Smooth muscle cell (in vitro differentiated cells): ENCODE measurements around the gene SMIM35. TPM values are rescaled to one million over a fixed set of nuclear protein-coding genes. Genes with fewer than 3 reads are reported as not detected.

Experiments used
- DNase-seq: peaks from one replicate; lab custom pipeline; 2025; ENCODE audit not compliant: unreplicated experiment; lab: John Stamatoyannopoulos, UW
- H2AFZ ChIP-seq: fragments of 200-600 bp; sonication (generic); 2 replicates; pipeline ENCODE4 v1.6.0; 2016; ENCODE audit warnings: antibody characterized with exemption, low read depth, mild to moderate bottlenecking
- H3F3A ChIP-seq: fragments of 200-600 bp; sonication (generic); 2 replicates; pipeline ENCODE4 v1.6.0; 2017; ENCODE audit warnings: antibody characterized with exemption, low read depth
- H3K27ac ChIP-seq: fragments of 200-600 bp; sonication (generic); 2 replicates; pipeline ENCODE4 v1.5.1; 2016; ENCODE audit warnings: low read depth, mild to moderate bottlenecking
- H3K27me3 ChIP-seq: fragments of 200-600 bp; sonication (generic); 2 replicates; pipeline ENCODE4 v1.6.1; 2016; ENCODE audit warnings: low read depth, mild to moderate bottlenecking
- H3K36me3 ChIP-seq: fragments of 200-600 bp; sonication (generic); 2 replicates; pipeline ENCODE4 v1.5.1; 2016; ENCODE audit warnings: low read depth
- H3K4me1 ChIP-seq: fragments of 200-600 bp; sonication (generic); 2 replicates; pipeline ENCODE4 v1.5.1; 2016; ENCODE audit warnings: low read depth
- H3K4me2 ChIP-seq: fragments of 200-600 bp; sonication (generic); 2 replicates; pipeline ENCODE4 v1.6.0; 2016; ENCODE audit warnings: mild to moderate bottlenecking
- H3K4me3 ChIP-seq: fragments of 200-600 bp; sonication (generic); 2 replicates; pipeline ENCODE4 v1.5.1; 2016; ENCODE audit warnings: mild to moderate bottlenecking
- H3K79me2 ChIP-seq: fragments of 200-600 bp; sonication (generic); 2 replicates; pipeline ENCODE4 v1.6.0; 2016; ENCODE audit warnings: low read depth, mild to moderate bottlenecking
- H3K9ac ChIP-seq: fragments of 200-600 bp; sonication (generic); 2 replicates; pipeline ENCODE4 v1.6.0; 2016; ENCODE audit warnings: low read depth
- H3K9me3 ChIP-seq: fragments of 200-600 bp; sonication (generic); replicated peaks from 2 replicates; pipeline ENCODE4 v1.5.1; 2016; ENCODE audit warnings: low read depth
- H4K20me1 ChIP-seq: fragments of 200-600 bp; sonication (generic); 2 replicates; pipeline ENCODE4 v1.6.0; 2016; ENCODE audit warnings: low read depth
- WGBS: methylation state at CpG from one replicate; pipeline ENCODE4 v1.1.7; 2016; ENCODE audit warnings: low lambda C conversion rate; 5-methylcytosine and 5-hydroxymethylcytosine counted together
- polyA plus RNA-seq: library from polyadenylated mRNA; unstranded; fragments of >200 nt; fragmentation: Nextera tagmentation; extraction: Ambion mirVana; gene quantifications from 2 replicates; pipeline ENCODE4 v1.2.1, GENCODE V29; 2016
- total RNA-seq: library from RNA; depleted of rRNA; stranded (reverse); fragments of >200 nt; gene quantifications from 2 replicates; pipeline ENCODE4 v1.2.3, GENCODE V29; 2014
- TF ChIP-seq, protein P1 (sequence below): fragments of 200-600 bp; sonication (generic); IDR thresholded peaks from 2 replicates; pipeline ENCODE4 v1.5.1; 2017; ENCODE audit warnings: borderline replicate concordance, mild to moderate bottlenecking, antibody characterized with exemption; ENCODE audit not compliant: insufficient read depth, poor library complexity, severe bottlenecking

Gene SMIM35
- total and polyA plus RNA-seq, 2 experiments from 2014 or later, result not detected

GRCh38 chr11:118071416-118072030 lies 15.2 kb downstream of the SMIM35 start:
- H3K4me2 ChIP-seq, result no peak overlapping the region
- no peaks in the 10 kb centered on the region for H3K9me3 ChIP-seq
- H3K36me3 ChIP-seq, result no peaks in the 10 kb centered on the region
- peaks cover 5% of the 10 kb centered on the region for H3K27me3 ChIP-seq
- 89% methylated on average over 3 of the region's 3 CpGs for WGBS
- no peak for DNase-seq
- no peaks in the 10 kb centered on the region for H3K4me1 ChIP-seq
- TF ChIP-seq, protein P1, sequence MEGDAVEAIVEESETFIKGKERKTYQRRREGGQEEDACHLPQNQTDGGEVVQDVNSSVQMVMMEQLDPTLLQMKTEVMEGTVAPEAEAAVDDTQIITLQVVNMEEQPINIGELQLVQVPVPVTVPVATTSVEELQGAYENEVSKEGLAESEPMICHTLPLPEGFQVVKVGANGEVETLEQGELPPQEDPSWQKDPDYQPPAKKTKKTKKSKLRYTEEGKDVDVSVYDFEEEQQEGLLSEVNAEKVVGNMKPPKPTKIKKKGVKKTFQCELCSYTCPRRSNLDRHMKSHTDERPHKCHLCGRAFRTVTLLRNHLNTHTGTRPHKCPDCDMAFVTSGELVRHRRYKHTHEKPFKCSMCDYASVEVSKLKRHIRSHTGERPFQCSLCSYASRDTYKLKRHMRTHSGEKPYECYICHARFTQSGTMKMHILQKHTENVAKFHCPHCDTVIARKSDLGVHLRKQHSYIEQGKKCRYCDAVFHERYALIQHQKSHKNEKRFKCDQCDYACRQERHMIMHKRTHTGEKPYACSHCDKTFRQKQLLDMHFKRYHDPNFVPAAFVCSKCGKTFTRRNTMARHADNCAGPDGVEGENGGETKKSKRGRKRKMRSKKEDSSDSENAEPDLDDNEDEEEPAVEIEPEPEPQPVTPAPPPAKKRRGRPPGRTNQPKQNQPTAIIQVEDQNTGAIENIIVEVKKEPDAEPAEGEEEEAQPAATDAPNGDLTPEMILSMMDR, result no peak
- no peak overlapping the region for H3K9ac ChIP-seq
- H3K4me3 ChIP-seq, result no peak overlapping the region
- no peaks in the 10 kb centered on the region for H4K20me1 ChIP-seq
- no peaks in the 10 kb centered on the region for H3F3A ChIP-seq
- H3K27ac ChIP-seq, result no peak overlapping the region
- H3K79me2 ChIP-seq, result no peaks in the 10 kb centered on the region
- no peak overlapping the region for H2AFZ ChIP-seq

GRCh38 chr11:118068945-118069612 lies 17.7 kb downstream of the SMIM35 start:
- Histone ChIP-seq H3K27ac (no peak overlapping the region), H3F3A (no peaks in the 10 kb centered on the region)
- 85% methylated on average over 10 of the region's 10 CpGs for WGBS

DNA sequence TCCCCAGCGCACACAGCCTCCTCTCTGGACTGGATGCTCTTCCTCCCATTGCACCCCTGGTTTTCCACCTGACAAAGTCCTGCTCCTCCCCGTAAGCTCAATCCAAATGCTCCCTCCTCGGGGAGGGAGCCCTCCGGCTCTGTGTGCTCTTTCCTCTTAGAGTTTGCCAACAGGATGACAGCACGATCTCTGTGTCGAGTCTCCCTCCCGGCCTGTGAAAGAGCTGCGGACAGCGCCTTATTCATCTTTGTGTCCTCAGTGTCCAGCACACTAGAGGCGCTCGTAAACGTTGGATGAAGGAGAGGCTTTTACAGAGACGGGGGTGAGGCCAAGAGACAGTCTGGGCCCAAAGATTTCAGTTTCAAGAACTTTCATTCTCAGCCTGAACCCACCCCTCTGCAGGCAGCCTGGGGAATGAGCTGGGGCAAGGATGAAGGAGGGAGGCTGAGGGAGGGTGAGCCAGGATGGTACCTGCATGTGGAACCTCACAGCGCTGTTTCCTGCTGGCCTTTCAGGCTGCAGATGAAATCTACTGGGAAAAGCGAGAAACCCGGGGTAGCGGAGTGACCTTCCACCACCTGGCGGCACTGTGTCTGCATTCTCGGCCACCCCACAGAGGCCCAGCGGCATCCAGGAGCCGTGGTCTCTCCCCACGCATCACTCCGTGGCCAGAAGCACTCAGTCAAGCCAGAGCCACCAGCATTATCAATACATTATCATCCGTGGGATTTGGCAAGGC lies 18.4 kb downstream of the SMIM35 start:
- Histone ChIP-seq H3K9me3 (no peaks in the 10 kb centered on the region), H3F3A (no peaks in the 10 kb centered on the region), H4K20me1 (no peaks in the 10 kb centered on the region), H3K79me2 (no peaks in the 10 kb centered on the region), H3K27ac (no peak overlapping the region), H3K4me3 (no peak overlapping the region), H3K4me2 (no peak overlapping the region), H3K9ac (no peak overlapping the region), H2AFZ (no peak overlapping the region), H3K4me1 (no peaks in the 10 kb centered on the region), H3K27me3 (peaks cover 5% of the 10 kb centered on the region), H3K36me3 (no peaks in the 10 kb centered on the region)
- WGBS, result 63% methylated on average over 24 of the region's 24 CpGs
- no peak for DNase-seq
- TF ChIP-seq, protein P1, result no peak

More at GRCh38 chr11:118068945-118069612, 17.7 kb downstream of the SMIM35 start:
- no peaks in the 10 kb centered on the region for H3K9me3 ChIP-seq
- H3K9ac ChIP-seq, result no peak overlapping the region
- H3K4me1 ChIP-seq, result no peaks in the 10 kb centered on the region
- peaks cover 5% of the 10 kb centered on the region for H3K27me3 ChIP-seq
- DNase-seq, result no peak
- TF ChIP-seq, protein P1, result no peak
- H4K20me1 ChIP-seq, result no peaks in the 10 kb centered on the region
- H3K36me3 ChIP-seq, result no peaks in the 10 kb centered on the region
- H3K4me2 ChIP-seq, result no peak overlapping the region
- H3K4me3 ChIP-seq, result no peak overlapping the region
- H3K79me2 ChIP-seq, result no peaks in the 10 kb centered on the region
- H2AFZ ChIP-seq, result no peak overlapping the region
